ENCODE measurements around the gene UBR4. TPM values are rescaled to one million over a fixed set of nuclear protein-coding genes. Genes with fewer than 3 reads are reported as not detected.
A peak's percentile ranks its signal among the peaks of the same experiment; 100 is the strongest.

UBR4 gene
- polyA plus RNA-seq, 2 of the 4 experiments (the other 2 are of a cell fraction): 55.8 to 74.3 TPM

- H3K4me1 ChIP-seq: peaks cover 43% of the 10 kb centered on the region
- no peak for TF ChIP-seq KDM5A (IDR thresholded peaks at IDR 0.05)
- no peak for TF ChIP-seq MYC (IDR thresholded peaks at IDR 0.05; ENCODE audit: borderline replicate concordance, low read length)
- TF ChIP-seq CEBPB (IDR thresholded peaks at IDR 0.05): peak; percentile 25 to 81; a peak in 2 of 4 replicates
- peak; percentile 68; the same call in 1 of the 2 replicates for TF ChIP-seq GATA3 (IDR thresholded peaks at IDR 0.05; ENCODE audit: borderline replicate concordance)
- no peak for TF ChIP-seq MAZ (IDR thresholded peaks at IDR 0.05; ENCODE audit: borderline replicate concordance, low read depth, low read length)
- POLR2A ChIA-PET: interaction anchor here (0.7 kb wide), 1 partner anchor 9 kb away, joined by 3 read pairs; no protein-coding TSS in a partner anchor
- peak overlapping the region; percentile 91 for H3K4me2 ChIP-seq
- H3K27ac ChIP-seq: peak overlapping the region; percentile 88 to 95
- H3K4me3 ChIP-seq: peak overlapping the region; percentile 38
- CTCF ChIA-PET: interaction anchor here (0.8 to 3.0 kb wide), 9 partner anchors 8 to 196 kb away, joined by 3 to 12 read pairs (median 5); no protein-coding TSS in a partner anchor
- no peak for FAIRE-seq
- no peaks in the 10 kb centered on the region for H3K9me3 ChIP-seq
- WGBS (ENCODE audit: missing lambda C conversion rate): 64% methylated on average over 12 of the region's 16 CpGs
- ATAC-seq: peak; percentile 13 to 55; a peak in 3 of 6 replicates
- DNase-seq (ENCODE audit: low read depth in 1 of 2, low spot score in 1 of 2): peak in 1 of 2 experiments; percentile 51
These were observed 130.3 kb downstream of the UBR4 start for GRCh38 chr1:19079541-19080472.

- no peak for ATAC-seq
- no peak overlapping the region for H3K4me3 ChIP-seq
- H3K27ac ChIP-seq: peak overlapping the region in 1 of 2 experiments; percentile 95; a peak in 3 of 6 replicates
- peaks cover 43% of the 10 kb centered on the region for H3K4me1 ChIP-seq
- peak overlapping the region; percentile 91; the same call in 1 of the 3 replicates for H3K4me2 ChIP-seq
- H3K9me3 ChIP-seq: no peaks in the 10 kb centered on the region
- ChIA-PET CTCF (interaction anchor here (1.0 to 3.0 kb wide), 5 partner anchors 11 to 170 kb away, joined by 3 to 12 read pairs (median 5); no protein-coding TSS in a partner anchor), POLR2A (interaction anchor here (0.7 kb wide), 1 partner anchor 8 kb away, joined by 3 read pairs; no protein-coding TSS in a partner anchor)
- FAIRE-seq: no peak
- 87% methylated on average over 4 of the region's 4 CpGs for WGBS (ENCODE audit: missing lambda C conversion rate)
- TF ChIP-seq ELK1 (IDR thresholded peaks at IDR 0.05; ENCODE audit: low read depth, low read length) (no peak), ZSCAN20 (CRISPR knock-in tag; IDR thresholded peaks at IDR 0.05) (no peak), RAD21 (conservative IDR thresholded peaks at IDR 0.05 in 1 of 2, IDR thresholded peaks at IDR 0.05 in 1 of 2) (no peak), MAX (IDR thresholded peaks at IDR 0.05) (no peak), NFE2L2 (conservative IDR thresholded peaks at IDR 0.05; ENCODE audit: low read length) (no peak), E2F6 (IDR thresholded peaks at IDR 0.05; ENCODE audit: borderline replicate concordance, low read depth) (no peak), JUN (IDR thresholded peaks at IDR 0.05) (no peak), SMC3 (IDR thresholded peaks at IDR 0.05) (no peak), EHMT2 (IDR thresholded peaks at IDR 0.05; ENCODE audit: low read depth) (no peak), CHD4 (IDR thresholded peaks at IDR 0.05; ENCODE audit: borderline replicate concordance) (no peak), HOXA7 (CRISPR knock-in tag; IDR thresholded peaks at IDR 0.05) (no peak)
- no peak for DNase-seq (ENCODE audit: low read depth in 1 of 2, low spot score in 1 of 2)
These were observed 131.5 kb downstream of the UBR4 start for GRCh38 chr1:19078536-19078935.

- ChIA-PET POLR2A (no interaction called here), CTCF (interaction anchor here (0.9 to 4.0 kb wide), 6 partner anchors 11 to 164 kb away, joined by 3 to 16 read pairs (median 4); no protein-coding TSS in a partner anchor)
- Histone ChIP-seq H3K27ac (peak overlapping the region in 1 of 2 experiments; percentile 16; a peak in 1 of 6 replicates), H3K4me2 (no peak overlapping the region), H3K9me3 (no peaks in the 10 kb centered on the region), H3K4me1 (peaks cover 37% of the 10 kb centered on the region), H3K4me3 (no peak overlapping the region)
- FAIRE-seq (no peak), DNase-seq (ENCODE audit: low read depth in 1 of 2, low spot score in 1 of 2) (no peak), ATAC-seq (no peak)
- 87% methylated on average over 14 of the region's 20 CpGs for WGBS (ENCODE audit: missing lambda C conversion rate)
- TF ChIP-seq ZC3H11A (IDR thresholded peaks at IDR 0.05) (no peak), ELK1 (IDR thresholded peaks at IDR 0.05; ENCODE audit: low read depth, low read length) (no peak), NFE2L2 (conservative IDR thresholded peaks at IDR 0.05; ENCODE audit: low read length) (no peak), FOXS1 (CRISPR knock-in tag; IDR thresholded peaks at IDR 0.05) (no peak), BCL3 (IDR thresholded peaks at IDR 0.05) (no peak), HOXA7 (CRISPR knock-in tag; IDR thresholded peaks at IDR 0.05) (no peak), RFX5 (IDR thresholded peaks at IDR 0.05) (no peak), NPAS2 (CRISPR knock-in tag; IDR thresholded peaks at IDR 0.05; ENCODE audit: borderline replicate concordance) (no peak), CBX8 (IDR thresholded peaks at IDR 0.05) (no peak), CHD2 (IDR thresholded peaks at IDR 0.05; ENCODE audit: low read length, partially characterized antibody) (no peak)
These were observed 133.0 kb downstream of the UBR4 start for GRCh38 chr1:19076841-19077616.
